ENCODE measurements around the gene EHD1. TPM values are rescaled to one million over a fixed set of nuclear protein-coding genes. Genes with fewer than 3 reads are reported as not detected.

Gene EHD1
- total and polyA plus RNA-seq, 2 of the 4 experiments (the other 2 are of a cell fraction): 107 to 209 TPM

GRCh38 chr11:64813826-64814225 lies 64.6 kb downstream of the EHD1 start:
- Histone ChIP-seq H3K79me1 (ENCODE audit: low read depth in 1 of 2, low read length in 2 of 2) (peaks cover 0 to 14% of the 10 kb centered on the region in 2 experiments; a peak in 3 of 4 replicates), H3K14ac (replicated peaks; ENCODE audit: low read depth, low read length) (no peak overlapping the region), H3K4me1 (ENCODE audit: control insufficient read depth, insufficient read depth, low read length) (peaks cover 5% of the 10 kb centered on the region), H3K4me2 (ENCODE audit: low read depth, low read length) (no peak overlapping the region), H3K18ac (ENCODE audit: low read depth, low read length) (no peak overlapping the region), H3K9me3 (ENCODE audit: control insufficient read depth, insufficient read depth, low read length) (no peaks in the 10 kb centered on the region), H4K20me1 (ENCODE audit: insufficient read depth, low read length) (no peaks in the 10 kb centered on the region), H3K9ac (ENCODE audit: low read depth, low read length) (no peak overlapping the region), H3K4me3 (ENCODE audit: insufficient read depth, low read depth, low read length) (no peak overlapping the region), H2BK5ac (ENCODE audit: low read depth, low read length, poor library complexity, severe bottlenecking) (no peak overlapping the region), H4K91ac (ENCODE audit: insufficient read depth, low read depth, low read length) (no peak overlapping the region), H3K9me1 (ENCODE audit: insufficient read depth, low read length) (peaks cover 5% of the 10 kb centered on the region; the same call in 1 of the 2 replicates), H2AK9ac (replicated peaks; ENCODE audit: low read depth, low read length, poor library complexity) (no peak overlapping the region), H3K56ac (ENCODE audit: extremely low read depth, insufficient read depth, low read length) (no peak overlapping the region), H2BK15ac (ENCODE audit: low read depth, low read length) (no peak overlapping the region), H3K4ac (ENCODE audit: low read depth, low read length) (no peak overlapping the region), H2AFZ (replicated peaks; ENCODE audit: low read length, poor library complexity) (no peak overlapping the region), H2BK20ac (ENCODE audit: low read depth, low read length) (no peak overlapping the region), H2AK5ac (ENCODE audit: low read depth, low read length) (no peak overlapping the region), H3K27ac (ENCODE audit: insufficient read depth, low read length) (no peak overlapping the region), H3K27me3 (ENCODE audit: control insufficient read depth, insufficient read depth, low read length) (no peaks in the 10 kb centered on the region; the same call in 1 of the 2 replicates), H3K23ac (ENCODE audit: low read depth, low read length) (no peak overlapping the region), H2BK120ac (ENCODE audit: low read depth, low read length) (no peak overlapping the region), H3K36me3 (ENCODE audit: control insufficient read depth, insufficient read depth, low read length) (no peaks in the 10 kb centered on the region), H4K5ac (ENCODE audit: low read depth, low read length) (no peak overlapping the region), H4K8ac (ENCODE audit: low read depth in 2 of 2, low read length in 2 of 2) (no peak overlapping the region)
- no CpG with 5 or more reads among the region's 5 CpGs for WGBS, 2 experiments (ENCODE audit: extremely low coverage in 2 of 2, insufficient read length in 1 of 2)
- in situ Hi-C loops (cut with MboI; ENCODE audit: low sequenced_read_pairs) (no loop called here), dilution Hi-C loops (cut with HindIII; ENCODE audit: low sequenced_read_pairs, unreplicated experiment) (no loop called here), intact Hi-C loops (cut with micrococcal nuclease) (no loop called here)
- TF ChIP-seq, protein P1, sequence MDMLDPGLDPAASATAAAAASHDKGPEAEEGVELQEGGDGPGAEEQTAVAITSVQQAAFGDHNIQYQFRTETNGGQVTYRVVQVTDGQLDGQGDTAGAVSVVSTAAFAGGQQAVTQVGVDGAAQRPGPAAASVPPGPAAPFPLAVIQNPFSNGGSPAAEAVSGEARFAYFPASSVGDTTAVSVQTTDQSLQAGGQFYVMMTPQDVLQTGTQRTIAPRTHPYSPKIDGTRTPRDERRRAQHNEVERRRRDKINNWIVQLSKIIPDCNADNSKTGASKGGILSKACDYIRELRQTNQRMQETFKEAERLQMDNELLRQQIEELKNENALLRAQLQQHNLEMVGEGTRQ (IDR thresholded peaks at IDR 0.05; ENCODE audit: low read depth, low read length): no peak
- TF ChIP-seq CEBPB (IDR thresholded peaks at IDR 0.05; ENCODE audit: low read depth, low read length): no peak
- TF ChIP-seq MAZ (IDR thresholded peaks at IDR 0.05; ENCODE audit: borderline replicate concordance, low read depth, low read length): no peak
- TF ChIP-seq RCOR1 (IDR thresholded peaks at IDR 0.05; ENCODE audit: insufficient replicate concordance, low read length): no peak
- no peak for TF ChIP-seq RAD21 (IDR thresholded peaks at IDR 0.05; ENCODE audit: low read length)
- no peak for TF ChIP-seq RFX5 (IDR thresholded peaks at IDR 0.05; ENCODE audit: low read depth, low read length)
- TF ChIP-seq, protein P2, sequence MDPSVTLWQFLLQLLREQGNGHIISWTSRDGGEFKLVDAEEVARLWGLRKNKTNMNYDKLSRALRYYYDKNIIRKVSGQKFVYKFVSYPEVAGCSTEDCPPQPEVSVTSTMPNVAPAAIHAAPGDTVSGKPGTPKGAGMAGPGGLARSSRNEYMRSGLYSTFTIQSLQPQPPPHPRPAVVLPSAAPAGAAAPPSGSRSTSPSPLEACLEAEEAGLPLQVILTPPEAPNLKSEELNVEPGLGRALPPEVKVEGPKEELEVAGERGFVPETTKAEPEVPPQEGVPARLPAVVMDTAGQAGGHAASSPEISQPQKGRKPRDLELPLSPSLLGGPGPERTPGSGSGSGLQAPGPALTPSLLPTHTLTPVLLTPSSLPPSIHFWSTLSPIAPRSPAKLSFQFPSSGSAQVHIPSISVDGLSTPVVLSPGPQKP (IDR thresholded peaks at IDR 0.05; ENCODE audit: borderline replicate concordance, low read depth, low read length): no peak
- TF ChIP-seq POLR2A (IDR thresholded peaks at IDR 0.05; ENCODE audit: low read depth, low read length): no peak
- ATAC-seq (ENCODE audit: low read depth): no peak
- ChIA-PET CTCF (no interaction called here), POLR2A (ENCODE audit: unreplicated experiment) (interaction anchor here (0.6 kb wide), 1 partner anchor 11 kb away, joined by 3 read pairs; no protein-coding TSS in a partner anchor)
- BruUV-seq (replicated peaks): no TSS peak
- DNase-seq: no peak

Measured in IMR-90 (cell line).